H1 (cell line): ENCODE results near the gene RIMS1. TPM values are rescaled to one million over a fixed set of nuclear protein-coding genes. Genes with fewer than 3 reads are reported as not detected.

Experiments
- BCL11A ChIP-seq, 2 experiments: IDR thresholded peaks; one replicate each; pipeline ENCODE4 v1.6.1; 2011; ENCODE audit warnings: low read depth in 2 of 2, low read length in 2 of 2, mild to moderate bottlenecking in 2 of 2
- CHD2 ChIP-seq: IDR thresholded peaks from 2 replicates; pipeline ENCODE4 v1.6.1; 2012; ENCODE audit warnings: low read length, improper control_type of control experiment
- RNF2 ChIP-seq: fragments of 200-900, 300-1000 bp; sonication (generic); IDR thresholded peaks from 2 replicates; pipeline ENCODE4 v1.7.1; 2016; ENCODE audit warnings: borderline replicate concordance, low read depth, mild to moderate bottlenecking, antibody characterized with exemption, low read length; ENCODE audit not compliant: poor library complexity, severe bottlenecking; ENCODE audit errors: missing control alignments
- polyA plus RNA-seq, 7 experiments: library from polyadenylated mRNA; depleted of rRNA in 3 of 7; stranded (reverse) in 5 of 7; unstranded in 2 of 7; fragments of >200 nt in 5 of 7; fragments of 200-250 nt in 2 of 7; gene quantifications; 1 replicate in 5 of 7; 2 replicates in 1 of 7; 4 replicates in 1 of 7; pipeline versions ENCODE4 v1.2.1 to v1.2.3, GENCODE V29; 2011 to 2013; ENCODE audit warnings: missing spikeins in 2 of 7, mixed read lengths in 2 of 7
- total RNA-seq: library from RNA; stranded (reverse); fragmentation: NEBNext Ultra II Directional; extraction: Animal tissue kit (Norgen Biotek cat#: 25700); gene quantifications from 2 replicates; pipeline ENCODE4 v1.2.1, GENCODE V29; 2021
- TF ChIP-seq, protein P1 (sequence below): IDR thresholded peaks from 2 replicates; pipeline ENCODE4 v1.6.1; 2011; ENCODE audit warnings: low read length, improper control_type of control experiment

Gene RIMS1
- total and polyA plus RNA-seq, 2 of the 8 experiments (the other 6 are each of a cell fraction or from before 2014, with no cell fraction given): 0.63 to 2.3 TPM

DNA sequence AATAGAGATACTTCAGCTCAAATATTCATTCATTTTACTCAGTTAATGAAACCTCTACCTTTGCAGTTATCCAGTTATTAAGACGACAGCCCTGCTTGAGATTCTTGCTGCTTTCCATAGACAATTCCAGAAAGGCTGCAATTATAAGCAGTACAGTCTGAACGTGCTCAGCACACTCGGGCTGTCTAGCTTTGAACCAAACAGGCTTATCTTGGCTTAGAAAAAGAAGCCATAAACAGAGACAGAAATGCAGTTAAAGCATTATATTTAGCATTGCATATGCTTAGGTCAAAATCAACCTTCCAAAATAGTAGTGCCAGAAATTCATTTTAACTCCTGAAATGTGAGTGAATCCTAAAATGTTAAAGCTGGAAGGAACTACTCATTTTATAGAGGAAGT is 531.4 kb downstream of the RIMS1 start (continued):
- TF ChIP-seq, protein P1, sequence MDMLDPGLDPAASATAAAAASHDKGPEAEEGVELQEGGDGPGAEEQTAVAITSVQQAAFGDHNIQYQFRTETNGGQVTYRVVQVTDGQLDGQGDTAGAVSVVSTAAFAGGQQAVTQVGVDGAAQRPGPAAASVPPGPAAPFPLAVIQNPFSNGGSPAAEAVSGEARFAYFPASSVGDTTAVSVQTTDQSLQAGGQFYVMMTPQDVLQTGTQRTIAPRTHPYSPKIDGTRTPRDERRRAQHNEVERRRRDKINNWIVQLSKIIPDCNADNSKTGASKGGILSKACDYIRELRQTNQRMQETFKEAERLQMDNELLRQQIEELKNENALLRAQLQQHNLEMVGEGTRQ: no peak
- TF ChIP-seq BCL11A (IDR thresholded peaks at IDR 0.05; ENCODE audit: low read depth in 2 of 2, low read length in 2 of 2) (no peak), CHD2 (no peak), RNF2 (no peak)
